ENCODE data around the gene GALNT16.

GRCh38 chr14:69375182-69375581 is 115.2 kb downstream of the GALNT16 start:
- no peak for TF ChIP-seq CTCF (IDR thresholded peaks at IDR 0.05; ENCODE audit: borderline replicate concordance, extremely low read depth, low read length, poor library complexity, severe bottlenecking)
- TF ChIP-seq EZH2 (IDR thresholded peaks at IDR 0.05; ENCODE audit: borderline replicate concordance, low read depth, low read length, severe bottlenecking): no peak
